A549 (cell line): Measurements from ENCODE around the gene ST8SIA4.

ENCODE experiments used
- BHLHE40 ChIP-seq: IDR thresholded peaks from 2 replicates; pipeline ENCODE4 v1.6.1; 2012; ENCODE audit warnings: low read depth, low read length, inconsistent platforms
- CHD2 ChIP-seq: fragments of 150-350 bp; IDR thresholded peaks from 2 replicates; pipeline ENCODE4 v1.6.1; 2014; ENCODE audit warnings: low read length; ENCODE audit not compliant: partially characterized antibody
- EP300 ChIP-seq, 2 experiments: fragments of >200 bp; sonication (Bioruptor Twin); formaldehyde crosslinking; IDR thresholded peaks; 2 replicates in 1 of 2; 3 replicates in 1 of 2; pipeline ENCODE4 v1.6.1; 2016 to 2017
- NFE2L2 ChIP-seq: fragments of 150-350 bp; conservative IDR thresholded peaks from 2 replicates; pipeline ENCODE4 v1.6.1; 2014; ENCODE audit warnings: low read length
- POLR2A ChIP-seq: IDR thresholded peaks from 2 replicates; pipeline ENCODE4 v1.6.1; 2012; ENCODE audit warnings: mild to moderate bottlenecking, low read length
- RCOR1 ChIP-seq: fragments of 150-350 bp; IDR thresholded peaks from 2 replicates; pipeline ENCODE4 v1.6.1; 2014; ENCODE audit warnings: antibody characterized with exemption, low read length, low read depth
- RFX5 ChIP-seq: fragments of 450-650 bp; IDR thresholded peaks from 2 replicates; pipeline ENCODE4 v1.7.1; 2014; ENCODE audit warnings: antibody characterized with exemption, mild to moderate bottlenecking, moderate library complexity
- ZFP36 ChIP-seq: fragments of 450-650 bp; IDR thresholded peaks from 2 replicates; pipeline ENCODE4 v1.6.1; 2014; ENCODE audit warnings: borderline replicate concordance; ENCODE audit not compliant: partially characterized antibody
- TF ChIP-seq, protein P1 (sequence below): fragments of >200 bp; sonication (Bioruptor Twin); formaldehyde crosslinking; IDR thresholded peaks from 3 replicates; pipeline ENCODE4 v1.5.1; 2016
- TF ChIP-seq, protein P2 (sequence below): fragments of 200-600 bp; sonication (generic); IDR thresholded peaks from 2 replicates; pipeline ENCODE4 v1.6.1; 2016; ENCODE audit warnings: antibody characterized with exemption, mild to moderate bottlenecking, moderate library complexity
- TF ChIP-seq, protein P3 (sequence below): fragments of 250-450 bp; sonication (Bioruptor Pico); IDR thresholded peaks from 2 replicates; pipeline ENCODE4 v1.5.0; 2021; ENCODE audit warnings: mild to moderate bottlenecking, moderate library complexity, borderline replicate concordance

DNA sequence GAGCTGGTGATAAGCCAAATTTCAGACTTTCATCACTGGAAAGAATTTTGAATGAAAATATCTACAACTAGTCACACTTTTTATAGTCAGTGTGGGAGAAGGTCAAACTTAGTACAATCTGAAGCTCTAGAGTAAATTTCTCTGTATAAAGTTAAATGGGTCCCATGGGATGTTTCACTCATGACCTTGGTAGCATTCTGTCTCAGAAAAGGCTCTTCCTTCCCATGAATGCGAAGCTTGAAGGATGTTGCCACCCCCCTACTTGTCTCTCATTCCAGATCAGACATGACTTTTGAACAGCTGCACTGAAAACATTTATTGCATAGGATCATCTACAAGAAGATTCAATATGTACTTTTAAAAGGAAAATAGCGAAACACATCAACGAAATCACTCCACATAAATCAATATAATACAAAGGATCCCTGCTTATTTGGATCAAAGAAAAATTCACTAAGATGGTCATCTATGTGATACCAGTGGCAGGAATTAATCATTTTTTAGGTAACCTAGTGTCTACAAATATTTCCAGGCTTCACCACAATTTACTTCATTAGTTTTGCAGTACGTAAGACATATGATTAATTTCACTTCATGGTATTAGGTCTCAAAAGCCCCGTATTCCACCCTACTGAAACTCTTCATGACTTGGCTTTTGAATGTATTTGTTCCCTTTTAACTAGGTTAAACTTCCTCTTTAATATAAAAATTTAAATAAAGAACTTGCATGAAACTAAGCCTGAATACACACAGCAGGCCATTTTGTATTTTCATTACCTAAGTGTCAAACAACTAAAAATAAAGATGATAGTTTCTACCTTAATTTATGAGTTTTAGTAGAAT is 4.4 kb downstream of the ST8SIA4 start:
- TF ChIP-seq EP300 (IDR thresholded peaks at IDR 0.05), result no peak
- TF ChIP-seq, protein P1, sequence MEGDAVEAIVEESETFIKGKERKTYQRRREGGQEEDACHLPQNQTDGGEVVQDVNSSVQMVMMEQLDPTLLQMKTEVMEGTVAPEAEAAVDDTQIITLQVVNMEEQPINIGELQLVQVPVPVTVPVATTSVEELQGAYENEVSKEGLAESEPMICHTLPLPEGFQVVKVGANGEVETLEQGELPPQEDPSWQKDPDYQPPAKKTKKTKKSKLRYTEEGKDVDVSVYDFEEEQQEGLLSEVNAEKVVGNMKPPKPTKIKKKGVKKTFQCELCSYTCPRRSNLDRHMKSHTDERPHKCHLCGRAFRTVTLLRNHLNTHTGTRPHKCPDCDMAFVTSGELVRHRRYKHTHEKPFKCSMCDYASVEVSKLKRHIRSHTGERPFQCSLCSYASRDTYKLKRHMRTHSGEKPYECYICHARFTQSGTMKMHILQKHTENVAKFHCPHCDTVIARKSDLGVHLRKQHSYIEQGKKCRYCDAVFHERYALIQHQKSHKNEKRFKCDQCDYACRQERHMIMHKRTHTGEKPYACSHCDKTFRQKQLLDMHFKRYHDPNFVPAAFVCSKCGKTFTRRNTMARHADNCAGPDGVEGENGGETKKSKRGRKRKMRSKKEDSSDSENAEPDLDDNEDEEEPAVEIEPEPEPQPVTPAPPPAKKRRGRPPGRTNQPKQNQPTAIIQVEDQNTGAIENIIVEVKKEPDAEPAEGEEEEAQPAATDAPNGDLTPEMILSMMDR, result no peak
- TF ChIP-seq RFX5, result no peak
- TF ChIP-seq ZFP36, result no peak
- TF ChIP-seq POLR2A, result no peak
- TF ChIP-seq, protein P2, sequence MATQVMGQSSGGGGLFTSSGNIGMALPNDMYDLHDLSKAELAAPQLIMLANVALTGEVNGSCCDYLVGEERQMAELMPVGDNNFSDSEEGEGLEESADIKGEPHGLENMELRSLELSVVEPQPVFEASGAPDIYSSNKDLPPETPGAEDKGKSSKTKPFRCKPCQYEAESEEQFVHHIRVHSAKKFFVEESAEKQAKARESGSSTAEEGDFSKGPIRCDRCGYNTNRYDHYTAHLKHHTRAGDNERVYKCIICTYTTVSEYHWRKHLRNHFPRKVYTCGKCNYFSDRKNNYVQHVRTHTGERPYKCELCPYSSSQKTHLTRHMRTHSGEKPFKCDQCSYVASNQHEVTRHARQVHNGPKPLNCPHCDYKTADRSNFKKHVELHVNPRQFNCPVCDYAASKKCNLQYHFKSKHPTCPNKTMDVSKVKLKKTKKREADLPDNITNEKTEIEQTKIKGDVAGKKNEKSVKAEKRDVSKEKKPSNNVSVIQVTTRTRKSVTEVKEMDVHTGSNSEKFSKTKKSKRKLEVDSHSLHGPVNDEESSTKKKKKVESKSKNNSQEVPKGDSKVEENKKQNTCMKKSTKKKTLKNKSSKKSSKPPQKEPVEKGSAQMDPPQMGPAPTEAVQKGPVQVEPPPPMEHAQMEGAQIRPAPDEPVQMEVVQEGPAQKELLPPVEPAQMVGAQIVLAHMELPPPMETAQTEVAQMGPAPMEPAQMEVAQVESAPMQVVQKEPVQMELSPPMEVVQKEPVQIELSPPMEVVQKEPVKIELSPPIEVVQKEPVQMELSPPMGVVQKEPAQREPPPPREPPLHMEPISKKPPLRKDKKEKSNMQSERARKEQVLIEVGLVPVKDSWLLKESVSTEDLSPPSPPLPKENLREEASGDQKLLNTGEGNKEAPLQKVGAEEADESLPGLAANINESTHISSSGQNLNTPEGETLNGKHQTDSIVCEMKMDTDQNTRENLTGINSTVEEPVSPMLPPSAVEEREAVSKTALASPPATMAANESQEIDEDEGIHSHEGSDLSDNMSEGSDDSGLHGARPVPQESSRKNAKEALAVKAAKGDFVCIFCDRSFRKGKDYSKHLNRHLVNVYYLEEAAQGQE, result no peak
- TF ChIP-seq RCOR1, result no peak
- TF ChIP-seq BHLHE40, result no peak
- no peak for TF ChIP-seq NFE2L2
- TF ChIP-seq, protein P3, sequence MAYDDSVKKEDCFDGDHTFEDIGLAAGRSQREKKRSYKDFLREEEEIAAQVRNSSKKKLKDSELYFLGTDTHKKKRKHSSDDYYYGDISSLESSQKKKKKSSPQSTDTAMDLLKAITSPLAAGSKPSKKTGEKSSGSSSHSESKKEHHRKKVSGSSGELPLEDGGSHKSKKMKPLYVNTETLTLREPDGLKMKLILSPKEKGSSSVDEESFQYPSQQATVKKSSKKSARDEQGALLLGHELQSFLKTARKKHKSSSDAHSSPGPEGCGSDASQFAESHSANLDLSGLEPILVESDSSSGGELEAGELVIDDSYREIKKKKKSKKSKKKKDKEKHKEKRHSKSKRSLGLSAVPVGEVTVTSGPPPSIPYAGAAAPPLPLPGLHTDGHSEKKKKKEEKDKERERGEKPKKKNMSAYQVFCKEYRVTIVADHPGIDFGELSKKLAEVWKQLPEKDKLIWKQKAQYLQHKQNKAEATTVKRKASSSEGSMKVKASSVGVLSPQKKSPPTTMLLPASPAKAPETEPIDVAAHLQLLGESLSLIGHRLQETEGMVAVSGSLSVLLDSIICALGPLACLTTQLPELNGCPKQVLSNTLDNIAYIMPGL (CRISPR knock-in tag), result no peak
- TF ChIP-seq CHD2, result no peak
